Measurements from ENCODE around the gene C11orf91.
"Not testable (repeated sequence)": the region's sequence is repeated elsewhere in the genome, so short reads cannot be mapped to it uniquely, and the experiment has no call there.

C11orf91 gene, protein sequence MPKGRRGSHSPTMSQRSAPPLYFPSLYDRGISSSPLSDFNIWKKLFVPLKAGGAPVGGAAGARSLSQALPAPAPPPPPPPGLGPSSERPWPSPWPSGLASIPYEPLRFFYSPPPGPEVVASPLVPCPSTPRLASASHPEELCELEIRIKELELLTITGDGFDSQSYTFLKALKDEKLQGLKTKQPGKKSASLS

DNA sequence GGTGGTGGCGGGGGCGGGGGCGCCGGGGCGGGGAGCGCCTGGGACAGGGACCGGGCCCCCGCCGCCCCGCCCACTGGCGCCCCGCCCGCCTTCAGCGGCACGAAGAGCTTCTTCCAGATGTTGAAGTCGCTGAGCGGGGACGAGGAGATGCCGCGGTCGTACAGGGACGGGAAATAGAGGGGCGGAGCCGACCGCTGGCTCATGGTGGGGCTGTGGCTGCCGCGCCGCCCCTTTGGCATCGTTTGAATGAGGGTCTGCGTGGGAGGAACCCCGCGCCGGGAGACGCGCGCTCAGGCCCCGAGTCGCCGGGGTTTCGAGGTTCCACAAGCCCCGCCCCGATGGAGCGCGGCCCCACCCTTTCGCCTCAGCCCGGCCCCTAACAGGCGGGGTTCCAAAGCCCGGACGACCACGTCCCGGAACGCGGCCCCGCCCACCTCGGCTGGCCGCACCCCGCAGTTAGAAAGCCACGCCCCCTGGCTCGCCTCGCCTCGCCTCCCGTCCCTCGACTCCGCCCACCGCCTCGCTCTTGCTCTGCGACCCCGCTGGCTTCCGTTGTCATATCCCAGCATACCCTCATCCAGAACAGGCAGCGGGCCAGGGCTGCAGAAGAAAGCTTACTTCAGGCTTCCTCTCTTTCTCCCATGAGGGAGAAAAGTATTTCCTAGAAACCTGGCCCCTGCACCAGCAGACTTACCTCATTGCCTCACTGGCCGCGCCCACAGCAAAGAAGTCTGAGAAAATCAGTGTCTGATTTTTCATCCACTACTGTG lies at the start of gene C11orf91:
Gene C11orf91, minus strand, starts transcription at position 325 of the 770 bp plus-strand sequence. Its CDS starts 86 bp downstream, at position 239.
- peak; percentile 96 for DNase-seq (ENCODE audit: low read depth, low spot score)

DNA sequence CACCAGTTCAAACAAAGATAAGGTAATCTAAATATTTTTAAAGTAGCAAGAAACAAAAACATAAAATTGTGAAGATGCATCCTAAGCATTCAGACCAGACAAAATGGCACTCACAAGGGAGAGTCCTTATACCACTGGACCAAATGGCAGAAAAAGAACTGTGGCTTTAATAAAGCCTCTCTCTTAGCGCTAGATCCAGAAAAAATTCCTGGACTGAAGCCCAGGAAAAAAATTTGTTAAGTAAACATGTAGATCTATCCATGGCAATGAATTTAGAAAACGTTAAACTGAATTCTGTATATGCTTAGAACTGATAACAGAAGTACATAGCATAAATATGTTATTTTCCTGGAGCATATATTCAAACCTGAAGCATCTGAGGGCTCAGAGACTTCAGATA lies 47.4 kb upstream of the C11orf91 start:
- DNase-seq (ENCODE audit: low read depth, low spot score), result no peak

DNA sequence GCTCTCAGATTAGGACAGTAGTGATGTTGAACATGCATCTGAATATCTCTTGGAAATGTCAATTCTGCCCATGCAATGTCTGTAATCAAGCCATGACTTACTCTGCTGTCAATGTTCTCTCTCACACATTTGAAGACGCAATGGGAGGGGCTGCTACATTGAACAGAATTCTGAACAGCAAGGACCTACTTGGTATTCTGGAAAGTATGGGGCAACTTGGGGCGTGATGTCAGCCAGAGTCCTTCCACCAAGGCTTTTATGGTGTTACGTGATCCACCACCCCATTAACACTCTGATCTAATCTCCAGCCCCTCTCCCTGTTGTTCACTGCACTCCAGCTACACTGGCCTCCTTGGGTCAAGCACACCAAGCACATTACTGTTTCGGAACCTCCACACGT lies 42.7 kb upstream of the C11orf91 start:
- no peak for DNase-seq (ENCODE audit: low read depth, low spot score)

DNA sequence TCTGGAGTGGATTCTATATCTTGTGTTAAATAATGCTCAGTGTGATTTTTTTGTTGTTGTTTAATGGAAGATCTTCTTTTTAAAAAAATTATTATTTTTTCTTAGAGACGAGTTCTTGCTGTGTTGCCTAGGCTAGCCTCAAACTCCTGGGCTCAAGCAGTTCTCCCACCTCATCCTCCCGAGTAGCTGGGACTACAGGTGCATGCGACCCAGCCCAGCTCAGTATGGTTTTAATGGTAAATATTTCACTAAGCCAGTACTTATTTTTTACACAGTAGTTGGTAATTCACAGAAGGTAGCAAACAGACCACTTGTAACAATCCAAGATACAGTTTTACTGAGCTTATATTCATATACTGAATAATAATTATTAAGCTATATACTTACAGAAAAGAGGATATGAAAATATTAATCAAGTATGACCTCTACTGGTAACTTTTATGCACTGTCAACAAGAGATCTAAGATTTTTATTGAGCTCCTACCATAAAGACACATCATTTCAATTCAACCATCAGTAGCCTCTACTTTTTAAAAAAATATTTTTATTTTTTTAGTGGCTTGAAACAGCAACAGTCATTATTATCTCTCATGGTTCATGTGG lies 41.7 kb upstream of the C11orf91 start:
- DNase-seq (ENCODE audit: low read depth, low spot score), result no peak

DNA sequence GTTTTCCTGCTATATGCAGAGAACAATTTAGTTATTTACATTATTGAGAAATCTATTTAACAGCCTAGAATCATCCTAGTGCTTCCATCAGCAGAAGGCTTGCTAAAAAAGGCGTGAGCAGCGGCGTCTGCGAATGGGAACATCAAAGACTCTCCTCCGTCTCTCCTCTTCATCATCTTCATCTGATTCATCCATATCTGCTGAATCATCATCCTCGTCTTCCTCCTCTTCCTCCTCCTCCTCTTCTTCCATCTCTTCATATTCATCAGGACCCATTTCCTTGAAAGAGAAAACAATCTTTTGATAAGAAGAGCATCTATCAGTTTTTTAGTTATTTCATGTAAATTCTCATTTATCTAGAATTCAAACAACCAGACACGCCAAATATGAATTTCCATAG lies 41.2 kb upstream of the C11orf91 start:
- no peak for DNase-seq (ENCODE audit: low read depth, low spot score)

DNA sequence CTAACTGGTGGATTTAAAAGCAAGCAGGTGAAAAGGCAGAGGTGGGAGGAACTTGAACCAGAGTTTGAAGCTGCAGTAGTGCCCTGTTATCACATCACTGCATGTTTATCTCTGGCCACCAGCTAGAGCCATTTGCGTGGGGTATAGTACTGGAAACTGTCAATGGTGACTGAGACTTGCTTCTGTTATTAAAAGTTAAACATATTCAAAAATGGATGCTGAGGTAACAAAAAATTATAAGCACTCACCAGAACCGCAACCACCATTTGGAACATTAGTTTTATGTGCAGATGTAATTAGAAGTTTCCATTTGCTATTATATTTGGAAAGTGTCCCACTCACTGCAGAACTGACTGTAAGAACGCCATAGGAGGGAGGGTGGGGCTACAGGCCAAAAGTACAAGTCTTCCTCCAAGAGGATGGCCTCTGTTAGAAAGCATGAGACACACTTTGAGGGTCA lies 36.8 kb upstream of the C11orf91 start:
- no peak for DNase-seq (ENCODE audit: low read depth, low spot score)

DNA sequence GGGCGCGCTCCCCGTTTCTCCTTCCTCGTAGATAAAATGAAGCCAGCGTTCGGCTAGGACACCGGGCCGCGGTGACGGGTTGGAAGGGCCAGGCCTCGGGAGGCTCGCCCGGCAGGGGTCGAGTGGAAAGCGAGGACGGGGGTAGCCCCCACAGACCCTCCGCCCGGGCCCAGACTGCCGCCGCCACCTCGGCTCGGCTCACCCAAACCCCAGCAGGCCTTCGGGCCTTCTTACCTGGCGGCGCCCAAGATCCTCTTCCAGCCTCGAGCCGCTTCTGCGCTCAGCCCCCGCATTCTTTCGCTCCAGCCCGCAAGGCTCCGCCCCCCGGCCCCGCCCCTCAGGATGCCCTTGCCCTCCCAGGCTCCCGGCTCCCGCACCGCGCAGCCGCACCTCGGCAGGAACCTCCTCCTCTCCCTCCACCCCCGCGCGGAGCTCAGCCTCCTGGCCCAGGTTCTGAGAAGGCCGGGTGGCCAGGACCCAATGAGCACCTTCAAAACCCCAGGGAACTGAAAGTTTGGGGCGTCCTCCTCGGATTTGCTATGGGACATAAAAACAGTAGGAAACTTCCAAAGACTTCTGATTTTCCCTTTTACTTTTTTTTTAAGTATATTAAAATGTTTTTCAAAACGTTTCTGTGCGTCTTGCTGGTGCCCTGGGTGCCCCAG lies 35.7 kb upstream of the C11orf91 start, which contains the start of gene CD59:
Gene CD59, minus strand, starts transcription at position 276 of the 665 bp plus-strand sequence. CDS start 13,978 bp downstream, outside the sequence.
- DNase-seq (ENCODE audit: low read depth, low spot score), result peak; percentile 72

DNA sequence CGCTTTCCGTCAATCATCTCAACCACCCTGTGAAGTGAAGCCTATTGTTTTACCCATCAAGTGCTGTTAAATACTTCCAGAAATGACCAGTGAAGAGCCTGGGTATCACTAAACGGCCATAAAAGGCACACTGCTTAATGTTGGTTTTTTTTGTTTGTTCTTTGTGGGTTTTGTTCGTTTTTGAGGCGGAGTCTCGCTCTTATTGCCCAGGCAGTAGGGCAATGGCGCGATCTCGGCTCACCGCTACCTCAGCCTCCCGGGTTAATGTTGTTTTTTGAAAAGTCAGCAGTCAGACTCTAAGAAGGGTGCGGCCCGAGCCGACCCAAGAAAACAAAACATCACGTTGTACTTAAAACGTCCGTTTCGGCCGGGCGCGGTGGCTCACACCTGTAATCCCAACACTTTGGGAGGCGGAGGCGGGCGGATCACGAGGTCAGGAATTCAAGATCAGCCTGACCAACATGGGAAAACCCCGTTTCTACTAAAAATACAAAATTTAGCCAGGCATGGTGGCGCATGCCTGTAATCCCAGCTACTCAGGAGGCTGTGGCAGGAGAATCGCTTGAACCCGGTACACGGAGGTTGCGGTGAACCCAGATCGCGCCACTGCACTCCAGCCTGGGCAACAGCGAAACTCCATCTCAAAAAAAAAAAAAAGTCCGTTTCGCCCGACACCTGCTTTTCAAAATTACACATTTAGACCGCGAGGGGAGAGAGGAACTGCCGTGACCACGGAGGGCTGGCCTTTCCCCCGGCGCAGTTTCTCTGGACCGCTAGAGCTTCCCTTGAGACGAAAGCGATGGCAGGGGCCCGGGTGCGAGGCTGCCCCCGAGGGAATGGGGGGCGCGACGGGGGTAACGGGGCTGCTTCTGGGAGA lies 34.9 kb upstream of the C11orf91 start:
- DNase-seq (ENCODE audit: low read depth, low spot score), result no peak

DNA sequence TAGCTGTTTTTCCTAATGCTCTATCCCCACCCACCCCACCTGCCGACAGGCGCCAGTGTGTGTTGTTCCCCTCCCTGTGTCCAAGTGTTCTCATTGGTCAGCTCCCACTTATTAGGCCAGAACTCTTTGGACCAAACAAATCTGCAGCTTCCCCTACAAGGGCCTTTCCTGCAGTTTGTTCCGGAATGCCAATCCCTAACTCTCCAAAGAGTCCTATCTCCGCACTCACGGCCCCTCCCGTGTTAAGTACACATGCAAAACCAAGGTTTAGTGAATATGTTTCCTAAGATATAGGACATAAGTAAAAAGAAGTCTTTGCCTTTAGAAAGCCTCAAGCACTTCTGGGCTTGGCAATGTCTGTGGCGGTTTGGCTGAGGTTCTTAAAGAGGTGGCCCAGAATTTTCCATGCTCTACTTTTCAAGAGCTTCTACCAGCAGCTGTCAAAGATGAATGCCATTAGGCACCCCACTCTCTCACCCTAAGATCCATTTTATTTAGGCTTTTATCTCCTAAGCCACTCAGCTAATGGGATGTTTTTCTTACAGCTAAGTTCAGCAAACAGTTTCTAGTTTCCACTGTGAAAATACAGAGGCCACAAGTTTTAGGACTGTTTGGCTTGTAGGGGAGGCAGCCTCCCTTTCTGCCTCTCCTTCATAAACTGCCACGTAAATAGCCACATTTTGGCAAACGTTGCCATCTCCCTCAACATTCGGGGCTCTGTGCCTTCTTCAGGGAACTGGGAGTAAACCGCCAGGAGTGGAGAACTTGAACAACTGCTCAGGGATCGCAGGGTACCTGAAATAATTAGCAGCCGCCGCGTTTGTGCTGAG lies 34.0 kb upstream of the C11orf91 start:
- DNase-seq (ENCODE audit: low read depth, low spot score), result no peak

DNA sequence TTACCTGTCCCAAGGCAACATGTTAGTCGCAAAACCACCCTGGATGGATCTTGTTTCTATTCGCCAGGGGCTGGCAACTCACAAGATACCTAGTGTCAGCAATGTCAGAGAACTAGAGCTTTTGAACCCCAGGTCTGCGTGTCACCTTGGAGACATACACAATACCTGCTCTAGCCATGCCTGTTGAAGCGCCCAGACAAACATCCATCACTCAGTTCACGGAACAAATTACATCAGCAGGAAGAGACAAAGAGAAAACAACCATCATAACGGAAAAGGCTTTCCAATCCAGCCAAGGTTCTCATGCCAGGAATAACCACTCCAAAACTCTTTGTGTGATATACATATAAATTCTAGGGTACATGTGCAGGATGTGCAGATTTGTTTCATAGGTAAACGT lies 33.4 kb upstream of the C11orf91 start:
- no peak for DNase-seq (ENCODE audit: low read depth, low spot score)

DNA sequence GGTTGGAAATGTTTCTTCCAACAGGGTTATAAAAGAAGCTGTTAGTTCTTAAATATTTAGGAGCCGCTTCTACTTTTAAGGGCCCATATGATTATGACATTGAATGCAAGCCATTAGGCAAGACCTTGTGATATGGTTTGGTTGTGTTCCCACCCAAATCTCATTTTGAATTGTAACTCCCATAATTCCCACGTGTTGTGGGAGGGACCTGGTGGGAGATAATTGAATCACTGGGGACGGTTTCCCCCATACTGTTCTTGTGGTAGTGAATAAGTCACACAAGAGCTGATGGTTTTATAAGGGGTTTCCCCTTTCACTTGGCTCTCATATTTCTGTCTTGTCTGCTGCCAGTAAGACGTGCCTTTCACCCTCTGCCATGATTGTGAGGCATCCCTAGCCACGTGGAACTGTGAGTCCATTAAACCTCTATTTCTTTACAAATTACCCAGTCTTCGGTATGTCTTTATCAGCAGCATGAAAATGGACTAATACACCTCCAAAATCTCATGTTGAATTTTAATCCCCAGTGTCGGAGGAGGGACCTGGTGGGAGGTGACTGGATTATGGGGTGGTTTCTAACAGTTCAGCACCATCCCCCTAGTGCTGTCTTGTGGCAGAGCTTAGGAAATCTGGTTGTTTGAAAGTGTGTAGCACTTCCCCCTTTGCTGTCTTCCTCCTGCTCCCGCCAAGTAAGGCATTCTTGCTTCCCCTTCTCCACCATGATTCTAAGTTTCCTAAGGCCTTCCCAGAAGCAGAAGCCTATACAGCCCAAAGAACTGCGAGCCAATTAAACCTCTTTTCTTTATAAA lies 31.3 kb upstream of the C11orf91 start:
- no peak for DNase-seq (ENCODE audit: low read depth, low spot score)

DNA sequence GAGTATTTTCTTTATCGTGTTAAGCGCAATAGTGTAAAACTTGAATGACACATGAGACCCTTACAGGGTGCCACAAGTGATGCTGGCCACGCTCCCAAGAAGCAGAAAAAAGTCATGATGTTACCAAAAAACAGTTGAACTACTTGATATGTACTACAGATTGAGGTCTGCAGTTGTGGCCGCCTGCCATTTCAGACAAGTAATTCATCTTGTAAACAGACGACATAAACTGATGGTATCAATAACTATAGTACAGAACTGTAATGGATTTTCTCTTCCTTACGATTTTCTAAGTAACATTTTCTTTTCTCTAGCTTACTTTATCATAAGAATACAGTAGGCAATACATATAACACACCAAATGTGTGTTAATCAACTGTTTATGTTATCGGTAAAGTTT lies 30.1 kb upstream of the C11orf91 start:
- no peak for DNase-seq (ENCODE audit: low read depth, low spot score)

DNA sequence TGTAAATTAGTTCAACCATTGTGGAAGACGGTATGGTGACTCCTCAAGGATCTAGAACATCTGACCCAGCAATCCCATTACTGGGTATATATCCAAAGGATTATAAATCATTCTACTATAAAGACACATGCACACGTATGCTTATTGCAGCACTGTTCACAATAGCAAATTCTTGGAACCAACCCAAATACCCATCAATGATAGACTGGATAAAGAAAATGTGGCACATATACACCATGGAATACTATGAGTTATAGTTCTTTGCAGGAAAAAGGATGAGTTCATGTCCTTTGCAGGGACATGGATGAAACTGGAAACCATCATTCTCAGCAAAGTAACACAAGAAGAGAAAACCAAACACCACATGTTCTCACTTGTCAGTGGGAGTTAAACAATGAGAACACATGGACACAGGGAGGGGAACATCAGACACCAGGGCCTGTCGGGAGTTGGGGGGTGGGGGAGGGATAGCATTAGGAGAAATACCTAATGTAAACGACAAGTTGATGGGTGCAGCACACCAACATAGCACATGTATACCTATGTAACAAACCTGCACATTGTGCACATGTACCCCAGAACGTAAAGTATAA lies 28.5 kb upstream of the C11orf91 start:
- DNase-seq (ENCODE audit: low read depth, low spot score), result not testable (repeated sequence)

DNA sequence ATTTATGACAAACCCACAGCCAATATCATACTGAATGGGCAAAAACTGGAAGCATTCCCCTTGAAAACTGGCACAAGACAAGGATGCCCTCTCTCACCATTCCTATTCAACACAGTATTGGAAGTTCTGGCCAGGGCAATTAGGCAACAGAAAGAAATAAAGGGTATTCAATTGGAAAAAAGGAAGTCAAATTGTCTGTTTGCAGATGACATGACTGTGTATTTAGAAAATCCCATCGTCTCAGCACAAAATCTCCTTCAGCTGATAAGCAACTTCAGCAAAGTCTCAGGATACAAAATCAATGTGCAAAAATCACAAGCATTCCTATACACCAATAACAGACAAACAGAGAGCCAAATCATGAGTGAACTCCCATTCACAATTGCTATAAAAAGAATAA lies 26.9 kb upstream of the C11orf91 start:
- DNase-seq (ENCODE audit: low read depth, low spot score), result not testable (repeated sequence)

DNA sequence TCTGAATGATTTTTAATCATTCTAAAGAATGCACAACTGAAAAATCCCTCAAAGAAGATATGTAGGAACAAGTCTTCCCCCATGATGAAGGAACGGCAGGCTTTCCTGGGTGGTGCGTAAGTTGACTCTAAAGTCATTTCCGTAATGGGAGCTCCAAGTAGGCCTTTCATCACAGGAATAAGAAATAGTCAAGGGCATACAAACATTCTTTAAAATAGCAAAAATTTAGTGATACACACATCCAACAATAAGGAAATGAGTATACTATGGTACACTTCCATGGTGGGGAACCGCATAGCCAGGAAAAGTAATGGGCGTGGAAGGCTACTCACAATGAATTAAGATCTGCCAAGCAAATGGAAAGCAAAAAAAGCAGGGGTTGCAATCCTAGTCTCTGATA lies 24.9 kb upstream of the C11orf91 start:
- DNase-seq (ENCODE audit: low read depth, low spot score), result no peak

DNA sequence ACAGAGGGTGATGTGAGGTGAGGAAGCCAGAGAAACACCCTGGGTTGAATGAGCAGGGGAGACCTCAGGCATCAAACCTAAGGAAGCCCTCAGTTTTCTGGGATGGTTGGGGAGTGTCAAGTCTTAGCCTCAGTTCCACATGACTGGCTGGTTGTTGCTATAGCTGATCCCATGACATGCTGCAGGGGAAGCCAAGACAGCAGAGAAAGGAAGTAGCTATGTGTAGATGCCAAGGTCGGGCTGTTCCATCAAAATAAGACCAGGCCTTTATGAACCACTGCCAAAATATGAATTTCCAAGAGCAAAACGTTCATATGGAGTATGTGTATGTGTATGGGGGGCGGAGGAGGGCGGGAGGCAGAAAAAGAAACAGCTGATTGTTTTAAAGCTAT lies 24.0 kb upstream of the C11orf91 start:
- DNase-seq (ENCODE audit: low read depth, low spot score), result no peak

DNA sequence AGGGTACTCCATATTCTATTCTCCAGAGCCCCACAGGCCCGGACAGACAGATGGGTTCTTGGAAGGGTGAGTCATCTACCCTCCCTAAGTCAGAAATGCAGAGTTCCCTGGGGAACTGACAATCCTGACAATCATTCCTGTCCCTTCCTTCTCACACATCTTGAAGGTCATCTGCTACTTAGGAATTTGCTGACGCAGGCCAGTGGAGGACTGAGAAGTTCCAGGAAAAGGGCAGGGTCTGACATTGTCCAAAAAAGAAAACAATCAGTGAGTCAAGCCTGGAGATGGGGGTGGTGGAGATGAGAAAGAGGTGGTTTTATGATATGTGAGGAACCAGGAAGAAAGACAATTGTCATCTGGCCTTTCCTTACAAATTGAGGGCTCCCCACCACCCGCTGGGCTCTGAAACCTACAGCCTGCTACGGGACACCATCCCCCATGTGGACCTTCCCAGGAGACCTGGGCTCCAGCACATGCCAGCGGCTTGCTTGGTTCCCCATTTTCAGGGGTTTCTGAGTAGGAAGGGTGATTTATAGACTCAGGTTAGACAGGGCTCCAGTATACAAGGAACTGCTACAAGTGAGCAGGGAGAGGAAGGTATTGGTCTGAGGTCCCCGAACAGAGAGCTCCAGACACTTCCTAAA lies 22.7 kb upstream of the C11orf91 start:
- peak; percentile 61 for DNase-seq (ENCODE audit: low read depth, low spot score)

DNA sequence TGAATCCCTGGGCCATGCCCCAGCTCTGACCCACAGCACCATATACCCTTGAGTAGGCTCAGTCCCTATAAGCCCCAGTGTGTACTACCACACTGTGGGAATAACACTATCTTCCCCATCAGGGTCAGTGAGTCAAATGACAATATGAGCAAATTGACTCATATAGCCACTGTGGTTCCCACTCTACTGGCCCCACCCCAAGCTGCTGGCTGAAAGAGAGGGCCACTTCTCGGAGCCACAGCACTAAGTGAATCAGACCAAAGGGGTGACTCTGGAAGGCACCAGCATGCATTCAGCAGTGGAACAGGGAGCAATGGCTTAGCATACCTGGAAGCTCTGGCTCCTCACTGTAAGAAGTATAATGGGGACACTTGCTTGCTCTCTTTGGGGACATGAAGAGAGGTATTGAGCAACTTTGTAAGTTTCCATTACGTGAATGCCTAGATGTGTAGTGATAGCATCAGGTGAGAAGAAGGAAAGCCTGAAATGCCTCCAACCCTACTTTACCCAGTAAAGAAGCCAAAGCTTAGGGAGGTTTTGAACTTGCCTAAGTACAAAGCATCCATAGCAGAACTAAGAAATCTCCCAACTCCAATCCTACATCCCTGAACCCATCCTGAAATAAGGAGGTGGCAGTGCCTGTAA lies 22.1 kb upstream of the C11orf91 start:
- no peak for DNase-seq (ENCODE audit: low read depth, low spot score)
